Sigmoid colon (tissue), 4 donors: ENCODE data around the gene ATP6V1C2.

Experiments used
- EP300 ChIP-seq, 4 donors: sonication (generic); formaldehyde crosslinking; IDR thresholded peaks; one replicate each; pipeline ENCODE4 v1.6.1; 2017; ENCODE audit warnings: antibody characterized with exemption in 4 of 4
- POLR2A ChIP-seq, 2 donors: fragments of 450-650 bp; IDR thresholded peaks; one replicate each; pipeline ENCODE4 v1.6.1; 2016; ENCODE audit warnings: antibody characterized with exemption in 2 of 2, mild to moderate bottlenecking in 2 of 2, moderate library complexity in 2 of 2
- TF ChIP-seq, protein P1 (sequence below), 4 experiments: fragments of 450-650 bp in 3 of 4; fragments of 200-600 bp in 1 of 4; IDR thresholded peaks; one replicate each; pipeline ENCODE4 v1.5.1; 2016 to 2019; ENCODE audit warnings: antibody characterized with exemption in 4 of 4, mild to moderate bottlenecking in 3 of 4, moderate library complexity in 2 of 4

DNA sequence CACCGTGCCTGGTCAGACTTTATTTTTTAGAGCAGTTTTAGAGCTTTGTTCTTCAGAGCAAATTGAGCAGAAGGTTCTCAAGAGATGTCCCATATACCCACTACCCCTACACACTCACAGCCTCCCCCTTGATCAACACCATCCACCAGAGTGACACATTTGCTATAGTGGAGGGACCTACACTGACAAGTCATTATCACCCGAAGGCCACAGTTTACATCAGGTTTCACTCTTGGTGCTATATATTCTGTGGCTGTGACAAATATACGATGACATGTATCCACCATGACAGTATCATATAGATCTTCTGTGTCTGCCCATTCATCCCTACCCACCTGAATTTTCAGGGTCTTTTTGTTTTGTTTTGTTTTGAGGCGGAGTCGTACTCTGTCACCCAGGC is 15.4 kb upstream of the ATP6V1C2 start:
- TF ChIP-seq EP300 (IDR thresholded peaks at IDR 0.05), result no peak
- TF ChIP-seq, protein P1, sequence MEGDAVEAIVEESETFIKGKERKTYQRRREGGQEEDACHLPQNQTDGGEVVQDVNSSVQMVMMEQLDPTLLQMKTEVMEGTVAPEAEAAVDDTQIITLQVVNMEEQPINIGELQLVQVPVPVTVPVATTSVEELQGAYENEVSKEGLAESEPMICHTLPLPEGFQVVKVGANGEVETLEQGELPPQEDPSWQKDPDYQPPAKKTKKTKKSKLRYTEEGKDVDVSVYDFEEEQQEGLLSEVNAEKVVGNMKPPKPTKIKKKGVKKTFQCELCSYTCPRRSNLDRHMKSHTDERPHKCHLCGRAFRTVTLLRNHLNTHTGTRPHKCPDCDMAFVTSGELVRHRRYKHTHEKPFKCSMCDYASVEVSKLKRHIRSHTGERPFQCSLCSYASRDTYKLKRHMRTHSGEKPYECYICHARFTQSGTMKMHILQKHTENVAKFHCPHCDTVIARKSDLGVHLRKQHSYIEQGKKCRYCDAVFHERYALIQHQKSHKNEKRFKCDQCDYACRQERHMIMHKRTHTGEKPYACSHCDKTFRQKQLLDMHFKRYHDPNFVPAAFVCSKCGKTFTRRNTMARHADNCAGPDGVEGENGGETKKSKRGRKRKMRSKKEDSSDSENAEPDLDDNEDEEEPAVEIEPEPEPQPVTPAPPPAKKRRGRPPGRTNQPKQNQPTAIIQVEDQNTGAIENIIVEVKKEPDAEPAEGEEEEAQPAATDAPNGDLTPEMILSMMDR (IDR thresholded peaks at IDR 0.05), result no peak
- TF ChIP-seq POLR2A (IDR thresholded peaks at IDR 0.05), result no peak
